HCT116 (cell line): ENCODE results near the gene TNFRSF25.

Source experiments
- CBX3 ChIP-seq: IDR thresholded peaks from 2 replicates; pipeline ENCODE4 v1.6.1; 2012; ENCODE audit warnings: low read depth
- CEBPB ChIP-seq: IDR thresholded peaks from 2 replicates; pipeline ENCODE4 v1.6.1; 2012; ENCODE audit warnings: low read depth
- EGR1 ChIP-seq: IDR thresholded peaks from 2 replicates; pipeline ENCODE4 v1.6.1; 2012; ENCODE audit warnings: low read depth
- ELF1 ChIP-seq: IDR thresholded peaks from 2 replicates; pipeline ENCODE4 v1.6.1; 2012; ENCODE audit warnings: low read depth, borderline replicate concordance
- EZH2 ChIP-seq: fragments of 200-600 bp; sonication (generic); IDR thresholded peaks from 2 replicates; pipeline ENCODE4 v1.6.1; 2017; ENCODE audit warnings: antibody characterized with exemption, mixed run types
- EZH2phosphoT487 ChIP-seq: fragments of 200-600 bp; IDR thresholded peaks from 2 replicates; pipeline ENCODE4 v1.6.1; 2018; ENCODE audit warnings: antibody characterized with exemption, borderline replicate concordance
- JUND ChIP-seq: IDR thresholded peaks from 2 replicates; pipeline ENCODE4 v1.6.1; 2012
- POLR2A ChIP-seq: IDR thresholded peaks from 2 replicates; pipeline ENCODE4 v1.7.0; 2011; ENCODE audit warnings: borderline replicate concordance; ENCODE audit not compliant: insufficient read depth, insufficient read length; ENCODE audit errors: extremely low read depth
- RAD21 ChIP-seq: IDR thresholded peaks from 2 replicates; pipeline ENCODE4 v1.6.1; 2012; ENCODE audit warnings: low read depth, mild to moderate bottlenecking
- YY1 ChIP-seq: IDR thresholded peaks from 2 replicates; pipeline ENCODE4 v1.6.1; 2011; ENCODE audit warnings: low read length, low read depth, moderate library complexity, mild to moderate bottlenecking; ENCODE audit not compliant: insufficient replicate concordance; ENCODE audit errors: extremely low read depth
- TF ChIP-seq, protein P1 (sequence below), 3 experiments: fragments of 200-600 bp in 1 of 3; sonication (generic) in 1 of 3; IDR thresholded peaks in 2 of 3; conservative IDR thresholded peaks in 1 of 3; 2 replicates each; pipeline ENCODE4 v1.5.1; 2012 to 2017; ENCODE audit warnings: low read depth in 2 of 3, low read length in 2 of 3, antibody characterized with exemption in 1 of 3, borderline replicate concordance in 1 of 3, control low read depth in 1 of 3, mild to moderate bottlenecking in 1 of 3, mixed read lengths in 1 of 3, mixed run types in 1 of 3, moderate library complexity in 1 of 3; ENCODE audit not compliant: insufficient read depth in 1 of 3
- TF ChIP-seq, protein P2 (sequence below): IDR thresholded peaks from 2 replicates; pipeline ENCODE4 v1.6.1; 2012; ENCODE audit warnings: low read depth
- TF ChIP-seq, protein P3 (sequence below): IDR thresholded peaks from 2 replicates; pipeline ENCODE4 v1.6.1; 2012

DNA sequence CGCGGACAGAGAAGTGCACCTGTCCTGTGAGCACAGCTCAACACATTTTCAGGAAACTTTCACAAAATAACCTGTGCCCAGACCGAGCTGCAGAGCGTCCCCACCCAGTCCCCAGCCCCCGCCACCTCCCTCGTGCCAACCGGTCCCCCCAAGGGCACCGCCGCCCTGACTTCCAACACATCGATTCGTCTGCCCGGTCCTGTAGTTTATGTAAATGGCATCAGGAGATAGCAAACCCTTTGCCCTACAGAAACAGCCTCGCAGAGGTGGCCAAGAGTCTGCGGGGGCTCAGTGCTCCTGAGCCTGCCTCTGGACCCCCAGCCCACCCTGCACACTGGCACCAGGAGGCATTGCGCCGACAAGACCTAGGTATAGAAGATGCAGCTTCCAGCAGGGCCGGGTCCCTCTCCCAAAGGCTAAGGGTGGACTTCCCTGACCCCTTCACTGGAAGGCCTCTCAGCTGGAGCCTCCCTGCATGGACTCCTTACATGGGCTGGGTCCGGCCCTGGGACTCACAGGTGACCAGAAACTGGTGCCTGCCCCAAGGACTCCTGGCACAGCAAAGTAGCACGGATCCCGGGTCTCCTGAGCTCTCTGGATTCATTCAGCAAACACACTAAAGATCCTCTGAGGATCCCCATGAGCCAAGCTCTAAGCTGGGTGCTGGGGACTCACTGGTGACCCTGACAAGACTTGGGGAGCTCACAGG, 32.0 kb upstream of the TNFRSF25 start:
- TF ChIP-seq, protein P1, sequence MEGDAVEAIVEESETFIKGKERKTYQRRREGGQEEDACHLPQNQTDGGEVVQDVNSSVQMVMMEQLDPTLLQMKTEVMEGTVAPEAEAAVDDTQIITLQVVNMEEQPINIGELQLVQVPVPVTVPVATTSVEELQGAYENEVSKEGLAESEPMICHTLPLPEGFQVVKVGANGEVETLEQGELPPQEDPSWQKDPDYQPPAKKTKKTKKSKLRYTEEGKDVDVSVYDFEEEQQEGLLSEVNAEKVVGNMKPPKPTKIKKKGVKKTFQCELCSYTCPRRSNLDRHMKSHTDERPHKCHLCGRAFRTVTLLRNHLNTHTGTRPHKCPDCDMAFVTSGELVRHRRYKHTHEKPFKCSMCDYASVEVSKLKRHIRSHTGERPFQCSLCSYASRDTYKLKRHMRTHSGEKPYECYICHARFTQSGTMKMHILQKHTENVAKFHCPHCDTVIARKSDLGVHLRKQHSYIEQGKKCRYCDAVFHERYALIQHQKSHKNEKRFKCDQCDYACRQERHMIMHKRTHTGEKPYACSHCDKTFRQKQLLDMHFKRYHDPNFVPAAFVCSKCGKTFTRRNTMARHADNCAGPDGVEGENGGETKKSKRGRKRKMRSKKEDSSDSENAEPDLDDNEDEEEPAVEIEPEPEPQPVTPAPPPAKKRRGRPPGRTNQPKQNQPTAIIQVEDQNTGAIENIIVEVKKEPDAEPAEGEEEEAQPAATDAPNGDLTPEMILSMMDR (IDR thresholded peaks at IDR 0.05 in 2 of 3, conservative IDR thresholded peaks at IDR 0.05 in 1 of 3; ENCODE audit: borderline replicate concordance in 1 of 3, insufficient read depth in 1 of 3, low read depth in 2 of 3, low read length in 2 of 3), result no peak
- TF ChIP-seq, protein P2, sequence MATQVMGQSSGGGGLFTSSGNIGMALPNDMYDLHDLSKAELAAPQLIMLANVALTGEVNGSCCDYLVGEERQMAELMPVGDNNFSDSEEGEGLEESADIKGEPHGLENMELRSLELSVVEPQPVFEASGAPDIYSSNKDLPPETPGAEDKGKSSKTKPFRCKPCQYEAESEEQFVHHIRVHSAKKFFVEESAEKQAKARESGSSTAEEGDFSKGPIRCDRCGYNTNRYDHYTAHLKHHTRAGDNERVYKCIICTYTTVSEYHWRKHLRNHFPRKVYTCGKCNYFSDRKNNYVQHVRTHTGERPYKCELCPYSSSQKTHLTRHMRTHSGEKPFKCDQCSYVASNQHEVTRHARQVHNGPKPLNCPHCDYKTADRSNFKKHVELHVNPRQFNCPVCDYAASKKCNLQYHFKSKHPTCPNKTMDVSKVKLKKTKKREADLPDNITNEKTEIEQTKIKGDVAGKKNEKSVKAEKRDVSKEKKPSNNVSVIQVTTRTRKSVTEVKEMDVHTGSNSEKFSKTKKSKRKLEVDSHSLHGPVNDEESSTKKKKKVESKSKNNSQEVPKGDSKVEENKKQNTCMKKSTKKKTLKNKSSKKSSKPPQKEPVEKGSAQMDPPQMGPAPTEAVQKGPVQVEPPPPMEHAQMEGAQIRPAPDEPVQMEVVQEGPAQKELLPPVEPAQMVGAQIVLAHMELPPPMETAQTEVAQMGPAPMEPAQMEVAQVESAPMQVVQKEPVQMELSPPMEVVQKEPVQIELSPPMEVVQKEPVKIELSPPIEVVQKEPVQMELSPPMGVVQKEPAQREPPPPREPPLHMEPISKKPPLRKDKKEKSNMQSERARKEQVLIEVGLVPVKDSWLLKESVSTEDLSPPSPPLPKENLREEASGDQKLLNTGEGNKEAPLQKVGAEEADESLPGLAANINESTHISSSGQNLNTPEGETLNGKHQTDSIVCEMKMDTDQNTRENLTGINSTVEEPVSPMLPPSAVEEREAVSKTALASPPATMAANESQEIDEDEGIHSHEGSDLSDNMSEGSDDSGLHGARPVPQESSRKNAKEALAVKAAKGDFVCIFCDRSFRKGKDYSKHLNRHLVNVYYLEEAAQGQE, result no peak
- TF ChIP-seq CEBPB (no peak), POLR2A (no peak), RAD21 (no peak), EGR1 (no peak), CBX3 (no peak), EZH2 (no peak), ELF1 (no peak), JUND (no peak), YY1 (no peak), EZH2phosphoT487 (no peak)
- TF ChIP-seq, protein P3, sequence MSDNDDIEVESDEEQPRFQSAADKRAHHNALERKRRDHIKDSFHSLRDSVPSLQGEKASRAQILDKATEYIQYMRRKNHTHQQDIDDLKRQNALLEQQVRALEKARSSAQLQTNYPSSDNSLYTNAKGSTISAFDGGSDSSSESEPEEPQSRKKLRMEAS, result no peak
